ENCODE results near the gene RAB4B.

The RAB4B gene

DNA sequence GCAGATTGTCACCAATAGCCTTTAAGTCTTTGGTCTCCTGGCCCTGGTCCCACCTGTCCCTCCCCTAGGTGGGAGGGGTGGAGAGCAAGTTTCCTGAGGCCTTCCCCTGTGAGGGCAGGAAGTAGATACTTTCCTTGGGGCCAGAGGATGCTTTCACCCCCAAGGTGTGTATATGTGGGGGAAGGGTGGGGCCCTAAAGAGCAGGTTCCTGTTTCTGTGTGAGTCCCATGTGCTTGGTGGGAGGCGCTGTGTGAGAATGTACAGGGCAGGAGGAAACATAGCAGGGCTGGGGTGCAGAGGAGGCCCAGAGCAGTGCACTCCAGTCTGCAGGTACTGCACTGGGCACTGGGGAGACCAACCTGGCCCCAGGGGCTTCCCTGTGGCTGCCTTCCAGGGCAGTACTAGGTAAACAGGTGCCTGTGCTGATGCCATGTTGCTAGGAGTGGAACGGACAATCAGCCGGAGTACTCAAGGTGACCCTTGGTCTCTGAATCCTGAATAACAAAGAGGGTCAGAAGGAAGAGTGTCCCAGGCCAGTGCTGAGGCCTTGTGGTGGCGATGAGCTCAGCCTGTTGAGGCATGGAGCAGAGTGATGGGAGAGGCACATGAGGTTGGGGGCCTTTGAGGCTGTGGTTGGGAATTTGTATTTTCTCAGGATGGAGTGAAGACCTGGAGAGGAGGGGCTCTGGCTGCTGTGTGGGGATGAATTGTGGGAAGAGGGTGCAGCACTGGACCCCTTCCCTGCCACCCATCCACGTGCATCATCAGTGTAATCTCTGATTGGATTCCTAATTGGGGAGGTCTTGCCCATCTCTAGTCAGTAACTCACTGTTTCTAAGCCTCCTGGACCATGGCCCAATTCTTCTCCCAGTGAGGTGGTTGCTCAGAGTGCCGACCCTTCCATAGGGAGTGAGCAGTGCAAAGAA, 26.1 kb downstream of the RAB4B start:
- TF ChIP-seq, protein P1, sequence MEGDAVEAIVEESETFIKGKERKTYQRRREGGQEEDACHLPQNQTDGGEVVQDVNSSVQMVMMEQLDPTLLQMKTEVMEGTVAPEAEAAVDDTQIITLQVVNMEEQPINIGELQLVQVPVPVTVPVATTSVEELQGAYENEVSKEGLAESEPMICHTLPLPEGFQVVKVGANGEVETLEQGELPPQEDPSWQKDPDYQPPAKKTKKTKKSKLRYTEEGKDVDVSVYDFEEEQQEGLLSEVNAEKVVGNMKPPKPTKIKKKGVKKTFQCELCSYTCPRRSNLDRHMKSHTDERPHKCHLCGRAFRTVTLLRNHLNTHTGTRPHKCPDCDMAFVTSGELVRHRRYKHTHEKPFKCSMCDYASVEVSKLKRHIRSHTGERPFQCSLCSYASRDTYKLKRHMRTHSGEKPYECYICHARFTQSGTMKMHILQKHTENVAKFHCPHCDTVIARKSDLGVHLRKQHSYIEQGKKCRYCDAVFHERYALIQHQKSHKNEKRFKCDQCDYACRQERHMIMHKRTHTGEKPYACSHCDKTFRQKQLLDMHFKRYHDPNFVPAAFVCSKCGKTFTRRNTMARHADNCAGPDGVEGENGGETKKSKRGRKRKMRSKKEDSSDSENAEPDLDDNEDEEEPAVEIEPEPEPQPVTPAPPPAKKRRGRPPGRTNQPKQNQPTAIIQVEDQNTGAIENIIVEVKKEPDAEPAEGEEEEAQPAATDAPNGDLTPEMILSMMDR (IDR thresholded peaks at IDR 0.05; ENCODE audit: insufficient read depth, low read length) = no peak
- TF ChIP-seq SPI1 (IDR thresholded peaks at IDR 0.05; ENCODE audit: borderline replicate concordance, low read depth) = peak; percentile 20; the same call in 1 of the 2 replicates
- TF ChIP-seq GABPA (IDR thresholded peaks at IDR 0.05; ENCODE audit: low read depth) = no peak
- TF ChIP-seq, protein P2, sequence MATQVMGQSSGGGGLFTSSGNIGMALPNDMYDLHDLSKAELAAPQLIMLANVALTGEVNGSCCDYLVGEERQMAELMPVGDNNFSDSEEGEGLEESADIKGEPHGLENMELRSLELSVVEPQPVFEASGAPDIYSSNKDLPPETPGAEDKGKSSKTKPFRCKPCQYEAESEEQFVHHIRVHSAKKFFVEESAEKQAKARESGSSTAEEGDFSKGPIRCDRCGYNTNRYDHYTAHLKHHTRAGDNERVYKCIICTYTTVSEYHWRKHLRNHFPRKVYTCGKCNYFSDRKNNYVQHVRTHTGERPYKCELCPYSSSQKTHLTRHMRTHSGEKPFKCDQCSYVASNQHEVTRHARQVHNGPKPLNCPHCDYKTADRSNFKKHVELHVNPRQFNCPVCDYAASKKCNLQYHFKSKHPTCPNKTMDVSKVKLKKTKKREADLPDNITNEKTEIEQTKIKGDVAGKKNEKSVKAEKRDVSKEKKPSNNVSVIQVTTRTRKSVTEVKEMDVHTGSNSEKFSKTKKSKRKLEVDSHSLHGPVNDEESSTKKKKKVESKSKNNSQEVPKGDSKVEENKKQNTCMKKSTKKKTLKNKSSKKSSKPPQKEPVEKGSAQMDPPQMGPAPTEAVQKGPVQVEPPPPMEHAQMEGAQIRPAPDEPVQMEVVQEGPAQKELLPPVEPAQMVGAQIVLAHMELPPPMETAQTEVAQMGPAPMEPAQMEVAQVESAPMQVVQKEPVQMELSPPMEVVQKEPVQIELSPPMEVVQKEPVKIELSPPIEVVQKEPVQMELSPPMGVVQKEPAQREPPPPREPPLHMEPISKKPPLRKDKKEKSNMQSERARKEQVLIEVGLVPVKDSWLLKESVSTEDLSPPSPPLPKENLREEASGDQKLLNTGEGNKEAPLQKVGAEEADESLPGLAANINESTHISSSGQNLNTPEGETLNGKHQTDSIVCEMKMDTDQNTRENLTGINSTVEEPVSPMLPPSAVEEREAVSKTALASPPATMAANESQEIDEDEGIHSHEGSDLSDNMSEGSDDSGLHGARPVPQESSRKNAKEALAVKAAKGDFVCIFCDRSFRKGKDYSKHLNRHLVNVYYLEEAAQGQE (IDR thresholded peaks at IDR 0.05; ENCODE audit: insufficient replicate concordance, low read depth) = no peak
- 0 out of 2 replicates have a peak, but pooled peaks have one; percentile 6 for TF ChIP-seq POLR2AphosphoS5 (IDR thresholded peaks at IDR 0.05; ENCODE audit: low read depth)
- peak in 1 of 2 experiments; percentile 68 for DNase-seq (ENCODE audit: low read depth in 1 of 2, low spot score in 1 of 2)
- peak overlapping the region; percentile 49 for H3K27ac ChIP-seq (replicated peaks)
- no peaks in the 10 kb centered on the region for H3K27me3 ChIP-seq (ENCODE audit: insufficient read depth, poor library complexity, severe bottlenecking)
- no peak overlapping the region for H3K4me3 ChIP-seq (replicated peaks; ENCODE audit: insufficient read depth, low read length)

DNA sequence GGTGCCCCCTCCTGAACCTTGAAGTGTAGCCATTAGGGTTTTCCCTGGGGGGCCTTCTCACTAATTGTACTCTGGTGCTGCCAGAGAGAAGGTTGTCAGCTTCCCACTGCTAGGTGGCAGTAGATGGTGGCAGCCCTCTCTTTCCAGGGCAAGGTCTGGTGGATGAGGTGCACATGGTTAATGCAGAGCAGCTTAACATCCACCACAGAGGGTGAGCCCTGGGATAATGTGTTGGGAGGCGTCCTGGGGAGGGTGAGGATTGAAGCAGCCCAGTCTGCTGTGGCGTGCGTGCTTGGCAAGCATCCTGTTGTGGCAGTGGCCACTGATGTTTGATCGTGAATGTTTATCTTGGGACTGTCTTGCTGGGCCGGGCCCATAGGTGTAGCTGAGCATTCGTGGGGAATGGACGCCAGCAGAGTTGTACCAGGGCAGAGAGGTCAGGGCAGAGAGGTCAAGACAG, 26.8 kb downstream of the RAB4B start:
- no peak for DNase-seq (ENCODE audit: low read depth in 1 of 2, low spot score in 1 of 2)
- H3K4me3 ChIP-seq (replicated peaks; ENCODE audit: insufficient read depth, low read length) = no peak overlapping the region
- no peaks in the 10 kb centered on the region for H3K27me3 ChIP-seq (ENCODE audit: insufficient read depth, poor library complexity, severe bottlenecking)
- TF ChIP-seq, protein P1 (IDR thresholded peaks at IDR 0.05; ENCODE audit: insufficient read depth, low read length) = no peak
- TF ChIP-seq, protein P2 (IDR thresholded peaks at IDR 0.05; ENCODE audit: insufficient replicate concordance, low read depth) = no peak
- no peak for TF ChIP-seq SPI1 (IDR thresholded peaks at IDR 0.05; ENCODE audit: borderline replicate concordance, low read depth)
- TF ChIP-seq GABPA (IDR thresholded peaks at IDR 0.05; ENCODE audit: low read depth) = no peak
- no peak for TF ChIP-seq POLR2AphosphoS5 (IDR thresholded peaks at IDR 0.05; ENCODE audit: low read depth)
- no peak overlapping the region for H3K27ac ChIP-seq (replicated peaks)

DNA sequence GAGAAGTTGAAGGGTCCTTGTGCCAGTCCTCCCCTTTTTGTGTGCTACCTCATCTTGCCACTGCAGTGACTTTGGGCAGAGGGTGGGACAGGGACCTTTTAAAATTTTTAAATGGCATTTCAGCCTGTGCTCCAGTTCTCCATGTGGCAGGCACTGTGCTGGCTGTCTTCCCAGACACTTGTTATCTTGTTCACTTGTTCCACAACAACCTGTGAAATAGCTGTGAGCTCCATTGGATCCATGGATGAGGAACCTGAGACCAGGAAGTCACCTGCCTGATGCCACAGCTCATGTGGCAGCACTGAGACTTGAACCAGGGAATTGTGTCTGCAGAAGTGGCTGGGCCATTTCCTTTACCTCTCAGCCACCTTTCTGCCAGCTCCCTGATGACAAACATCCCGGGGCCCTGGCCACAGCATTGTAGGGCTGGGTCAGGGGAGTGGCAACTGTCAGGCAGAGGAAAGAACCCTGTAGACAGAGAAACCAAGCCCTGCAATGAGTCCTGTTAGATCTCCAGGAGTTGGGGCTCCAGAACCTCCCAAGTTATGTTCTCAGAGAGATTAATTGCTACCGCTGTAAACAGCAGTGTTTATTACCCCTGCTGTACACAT, 27.3 kb downstream of the RAB4B start:
- H3K4me3 ChIP-seq (replicated peaks; ENCODE audit: insufficient read depth, low read length) = no peak overlapping the region
- TF ChIP-seq, protein P2 (IDR thresholded peaks at IDR 0.05; ENCODE audit: insufficient replicate concordance, low read depth) = no peak
- H3K27me3 ChIP-seq (ENCODE audit: insufficient read depth, poor library complexity, severe bottlenecking) = no peaks in the 10 kb centered on the region
- H3K27ac ChIP-seq (replicated peaks) = no peak overlapping the region
- DNase-seq (ENCODE audit: low read depth in 1 of 2, low spot score in 1 of 2) = no peak

All from HL-60 (cell line).